Measurements from ENCODE around the gene STON1.

GRCh38 chr2:48572816-48573215, 42.9 kb downstream of the STON1 start:
- TF ChIP-seq CTCF (conservative IDR thresholded peaks at IDR 0.05; ENCODE audit: low read depth, low read length) (no peak), BHLHE40 (IDR thresholded peaks at IDR 0.05; ENCODE audit: low read depth, low read length) (no peak), FOS (IDR thresholded peaks at IDR 0.05; ENCODE audit: low read depth, low read length) (no peak), RAD21 (IDR thresholded peaks at IDR 0.05; ENCODE audit: low read length) (no peak), POLR2A (IDR thresholded peaks at IDR 0.05; ENCODE audit: low read depth, low read length) (no peak), CEBPB (IDR thresholded peaks at IDR 0.05; ENCODE audit: low read depth, low read length) (no peak), ELK1 (IDR thresholded peaks at IDR 0.05; ENCODE audit: borderline replicate concordance, low read depth, low read length) (no peak), MXI1 (IDR thresholded peaks at IDR 0.05; ENCODE audit: borderline replicate concordance, low read depth, low read length) (no peak), RFX5 (IDR thresholded peaks at IDR 0.05; ENCODE audit: low read depth, low read length) (no peak), MAFK (IDR thresholded peaks at IDR 0.05; ENCODE audit: low read depth, low read length) (no peak), RCOR1 (IDR thresholded peaks at IDR 0.05; ENCODE audit: insufficient replicate concordance, low read length) (no peak), SMC3 (IDR thresholded peaks at IDR 0.05; ENCODE audit: low read depth, low read length) (no peak), MAZ (IDR thresholded peaks at IDR 0.05; ENCODE audit: borderline replicate concordance, low read depth, low read length) (no peak), CHD1 (IDR thresholded peaks at IDR 0.05; ENCODE audit: low read depth, low read length) (no peak)
